H1 (cell line): ENCODE results near the gene ZNF391. TPM values are rescaled to one million over a fixed set of nuclear protein-coding genes. Genes with fewer than 3 reads are reported as not detected.

Experiments
- CTCF ChIA-PET: fragments of 300-600 bp; sonication (Branson Sonifier 250); formaldehyde crosslinking; loops from one replicate; lab custom pipeline; 2021; ENCODE audit not compliant: partially characterized antibody; lab: Charles Lee
- POLR2A ChIA-PET: fragments of 300-600 bp; sonication (Branson Sonifier 250); formaldehyde crosslinking; loops from one replicate; lab custom pipeline; 2021; ENCODE audit warnings: inconsistent platforms; ENCODE audit not compliant: partially characterized antibody; lab: Charles Lee
- DNase-seq, 2 experiments: peaks; one replicate each; pipeline versions ENCODE4 v3.0.0 to v3.0.0-alpha.2; 2010 to 2022; ENCODE audit warnings: low spot score in 2 of 2, low read depth in 1 of 2, mixed read lengths in 1 of 2
- FAIRE-seq: peaks from 2 replicates; lab custom pipeline; 2011; peaks lifted over from hg19 to GRCh38; lab: Jason Lieb, UNC
- H2AFZ ChIP-seq: 2 replicates; pipeline ENCODE4 v1.8.1; 2012; ENCODE audit warnings: low read length, inconsistent platforms
- H2AK5ac ChIP-seq: 2 replicates; pipeline ENCODE4 v1.6.1; 2013; ENCODE audit warnings: low read depth, low read length
- H2BK120ac ChIP-seq: replicated peaks from 2 replicates; pipeline ENCODE3; 2013; ENCODE audit warnings: low read depth, low read length, inconsistent platforms
- H2BK12ac ChIP-seq: 2 replicates; pipeline ENCODE4 v1.6.1; 2013; ENCODE audit warnings: low read depth, low read length
- H2BK15ac ChIP-seq: 2 replicates; pipeline ENCODE4 v1.6.1; 2013; ENCODE audit warnings: low read length
- H2BK20ac ChIP-seq: 2 replicates; pipeline ENCODE4 v1.6.1; 2013; ENCODE audit warnings: low read length
- H2BK5ac ChIP-seq: 2 replicates; pipeline ENCODE4 v1.6.1; 2013; ENCODE audit warnings: low read depth, low read length
- H3K14ac ChIP-seq: 2 replicates; pipeline ENCODE4 v1.6.1; 2013; ENCODE audit warnings: inconsistent platforms; ENCODE audit not compliant: insufficient read length
- H3K18ac ChIP-seq: 2 replicates; pipeline ENCODE4 v1.6.1; 2013; ENCODE audit warnings: low read length; ENCODE audit errors: extremely low read depth
- H3K23ac ChIP-seq: 2 replicates; pipeline ENCODE4 v1.6.1; 2013; ENCODE audit warnings: inconsistent platforms; ENCODE audit not compliant: insufficient read length
- H3K23me2 ChIP-seq: 2 replicates; pipeline ENCODE4 v1.6.1; 2013; ENCODE audit warnings: low read depth, low read length
- H3K27ac ChIP-seq: 2 replicates; pipeline ENCODE4 v1.6.1; 2011; ENCODE audit warnings: low read depth, low read length, inconsistent platforms
- H3K27me3 ChIP-seq, 4 experiments: replicated peaks in 1 of 4; 1 replicate in 1 of 4; 2 replicates in 3 of 4; pipeline versions ENCODE4 v1.6.1 to v1.8.1; 2011 to 2013; ENCODE audit warnings: low read length in 3 of 4, mild to moderate bottlenecking in 3 of 4, inconsistent platforms in 2 of 4, mixed read lengths in 2 of 4, moderate library complexity in 1 of 4; ENCODE audit not compliant: control insufficient read depth in 3 of 4, insufficient read depth in 3 of 4; ENCODE audit errors: extremely low read depth in 1 of 4
- H3K36me3 ChIP-seq, 4 experiments: 2 replicates each; pipeline versions ENCODE4 v1.6.1 to v1.8.1; 2011 to 2013; ENCODE audit warnings: mild to moderate bottlenecking in 4 of 4, low read length in 3 of 4, moderate library complexity in 2 of 4, control low read depth in 1 of 4, inconsistent platforms in 1 of 4; ENCODE audit not compliant: insufficient read depth in 4 of 4, control insufficient read depth in 2 of 4
- H3K4ac ChIP-seq: replicated peaks from 2 replicates; pipeline ENCODE3; 2013; ENCODE audit warnings: low read length, low read depth, mixed read lengths, inconsistent platforms; ENCODE audit not compliant: insufficient read length
- H3K4me1 ChIP-seq, 4 experiments: replicated peaks in 1 of 4; 1 replicate in 1 of 4; 2 replicates in 3 of 4; pipeline versions ENCODE4 v1.6.1 to v1.8.1; 2011 to 2013; ENCODE audit warnings: low read length in 3 of 4, inconsistent platforms in 2 of 4, mixed read lengths in 1 of 4; ENCODE audit not compliant: insufficient read depth in 4 of 4, control insufficient read depth in 3 of 4
- H3K4me2 ChIP-seq, 2 experiments: 2 replicates each; pipeline versions ENCODE4 v1.6.1 to v1.8.1; 2011 to 2013; ENCODE audit warnings: low read depth in 2 of 2, low read length in 2 of 2, control low read depth in 1 of 2, inconsistent platforms in 1 of 2, mild to moderate bottlenecking in 1 of 2; ENCODE audit not compliant: insufficient read depth in 1 of 2
- H3K4me3 ChIP-seq, 4 experiments: fragments of 200-600, 300-600 bp in 1 of 4; sonication (generic), shearing (Covaris generic), sonication (Bioruptor Twin) in 1 of 4; 2 replicates each; pipeline versions ENCODE4 v1.5.1 to v1.8.1; 2011 to 2016; ENCODE audit warnings: low read length in 4 of 4, low read depth in 3 of 4, control low read depth in 2 of 4, inconsistent platforms in 2 of 4, mild to moderate bottlenecking in 2 of 4, mixed read lengths in 1 of 4, moderate library complexity in 1 of 4; ENCODE audit not compliant: insufficient read depth in 2 of 4; ENCODE audit errors: extremely low read depth in 1 of 4
- H3K56ac ChIP-seq: replicated peaks from 2 replicates; pipeline ENCODE3; 2013; ENCODE audit warnings: low read depth, mild to moderate bottlenecking, mixed read lengths, low read length, inconsistent platforms; ENCODE audit not compliant: insufficient read length
- H3K79me1 ChIP-seq: 2 replicates; pipeline ENCODE4 v1.6.1; 2013; ENCODE audit warnings: low read depth, low read length, control low read depth
- H3K79me2 ChIP-seq, 2 experiments: 2 replicates each; pipeline versions ENCODE4 v1.6.1 to v1.8.1; 2012 to 2013; ENCODE audit warnings: low read length in 2 of 2, mild to moderate bottlenecking in 2 of 2, inconsistent platforms in 1 of 2; ENCODE audit not compliant: insufficient read depth in 2 of 2, control insufficient read depth in 1 of 2
- H3K9ac ChIP-seq, 4 experiments: replicated peaks in 1 of 4; 1 replicate in 1 of 4; 2 replicates in 3 of 4; pipeline versions ENCODE4 v1.6.1 to v1.8.1; 2011 to 2013; ENCODE audit warnings: low read depth in 3 of 4, low read length in 3 of 4, control low read depth in 2 of 4, mild to moderate bottlenecking in 2 of 4, moderate library complexity in 2 of 4, inconsistent platforms in 1 of 4; ENCODE audit errors: extremely low read depth in 1 of 4
- H3K9me3 ChIP-seq, 2 experiments: 2 replicates each; pipeline versions ENCODE4 v1.6.1 to v1.8.1; 2012 to 2013; ENCODE audit warnings: mild to moderate bottlenecking in 2 of 2, moderate library complexity in 2 of 2, control low read depth in 1 of 2, inconsistent platforms in 1 of 2, low read depth in 1 of 2, low read length in 1 of 2, mixed read lengths in 1 of 2; ENCODE audit not compliant: insufficient read depth in 2 of 2
- H4K20me1 ChIP-seq, 2 experiments: replicated peaks in 1 of 2; 2 replicates each; pipeline versions ENCODE3 to v1.8.1; 2011 to 2013; ENCODE audit warnings: inconsistent platforms in 2 of 2, low read length in 2 of 2, mild to moderate bottlenecking in 1 of 2; ENCODE audit not compliant: insufficient read depth in 2 of 2, control insufficient read depth in 1 of 2
- H4K5ac ChIP-seq: 2 replicates; pipeline ENCODE4 v1.6.1; 2013; ENCODE audit warnings: low read length, low read depth, mixed read lengths, inconsistent platforms; ENCODE audit not compliant: insufficient read length
- H4K8ac ChIP-seq: 2 replicates; pipeline ENCODE4 v1.8.0; 2013; ENCODE audit warnings: mild to moderate bottlenecking, moderate library complexity, low read length, inconsistent platforms; ENCODE audit not compliant: insufficient read depth; ENCODE audit errors: extremely low read depth
- H4K91ac ChIP-seq: replicated peaks from 2 replicates; pipeline ENCODE3; 2013; ENCODE audit warnings: low read length, mixed read lengths, inconsistent platforms; ENCODE audit not compliant: insufficient read length
- CHD2 ChIP-seq: IDR thresholded peaks from 2 replicates; pipeline ENCODE4 v1.6.1; 2012; ENCODE audit warnings: low read length, improper control_type of control experiment
- FOSL1 ChIP-seq: IDR thresholded peaks from 2 replicates; pipeline ENCODE4 v1.6.1; 2011; ENCODE audit warnings: mild to moderate bottlenecking, low read depth, low read length, moderate library complexity; ENCODE audit not compliant: insufficient read depth
- MAFK ChIP-seq: IDR thresholded peaks from 2 replicates; pipeline ENCODE4 v1.6.1; 2012; ENCODE audit warnings: low read depth, mild to moderate bottlenecking, improper control_type of control experiment, low read length
- SIX5 ChIP-seq: IDR thresholded peaks from 2 replicates; pipeline ENCODE4 v1.6.1; 2011; ENCODE audit warnings: mild to moderate bottlenecking, low read depth, low read length
- YY1 ChIP-seq: IDR thresholded peaks from 2 replicates; pipeline ENCODE4 v1.6.1; 2011; ENCODE audit warnings: low read depth, mild to moderate bottlenecking, low read length
- ZNF274 ChIP-seq: IDR thresholded peaks from 2 replicates; pipeline ENCODE4 v1.7.0; 2012; ENCODE audit warnings: low read length, borderline replicate concordance; ENCODE audit errors: extremely low read depth
- WGBS, 2 experiments: shearing (Covaris generic) in 1 of 2; methylation state at CpG; one replicate each; pipeline versions ENCODE4 v1.1.6 to v1.1.7; 2013 to 2015; ENCODE audit warnings: low lambda C conversion rate in 2 of 2, mixed read lengths in 2 of 2, inconsistent platforms in 1 of 2, low coverage in 1 of 2, missing lambda C conversion rate in 1 of 2; ENCODE audit not compliant: insufficient replicate concordance in 2 of 2, insufficient coverage in 1 of 2, insufficient read length in 1 of 2; ENCODE audit errors: extremely low coverage in 1 of 2, missing lambda C conversion rate in 1 of 2; 5-methylcytosine and 5-hydroxymethylcytosine counted together
- polyA plus RNA-seq, 7 experiments: library from polyadenylated mRNA; depleted of rRNA in 3 of 7; stranded (reverse) in 5 of 7; unstranded in 2 of 7; fragments of >200 nt in 5 of 7; fragments of 200-250 nt in 2 of 7; gene quantifications; 1 replicate in 5 of 7; 2 replicates in 1 of 7; 4 replicates in 1 of 7; pipeline versions ENCODE4 v1.2.1 to v1.2.3, GENCODE V29; 2011 to 2013; ENCODE audit warnings: missing spikeins in 2 of 7, mixed read lengths in 2 of 7
- total RNA-seq: library from RNA; stranded (reverse); fragmentation: NEBNext Ultra II Directional; extraction: Animal tissue kit (Norgen Biotek cat#: 25700); gene quantifications from 2 replicates; pipeline ENCODE4 v1.2.1, GENCODE V29; 2021

Gene ZNF391
- total and polyA plus RNA-seq, 2 of the 8 experiments (the other 6 are each of a cell fraction or from before 2014, with no cell fraction given) = 4.8 to 13.0 TPM

DNA sequence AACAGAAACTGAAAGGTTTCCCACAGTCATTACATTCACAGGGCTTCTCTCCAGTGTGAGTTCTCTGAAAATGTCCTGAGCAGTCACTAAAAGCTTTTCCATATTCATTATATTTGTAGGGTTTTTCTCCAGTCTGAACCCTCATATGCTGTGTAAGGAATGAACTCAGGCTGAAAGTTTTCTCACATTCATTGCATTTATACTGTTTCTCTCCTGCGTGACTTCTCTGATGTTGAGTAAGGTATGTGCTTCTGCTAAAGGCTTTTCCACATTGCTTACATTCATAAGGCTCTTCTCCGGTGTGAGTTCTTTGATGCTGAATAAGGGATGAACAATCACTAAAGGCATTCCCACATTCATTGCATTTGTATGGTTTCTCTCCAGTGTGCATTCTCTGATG, 29.8 kb upstream of the ZNF391 start:
- H2BK120ac ChIP-seq = no peak overlapping the region
- no peaks in the 10 kb centered on the region for H4K20me1 ChIP-seq
- H3K36me3 ChIP-seq = peaks cover 0 to 28% (median 10%) of the 10 kb centered on the region in 4 experiments; a peak in 5 of 8 replicates
- H3K14ac ChIP-seq = no peak overlapping the region
- H2BK20ac ChIP-seq = no peak overlapping the region
- H3K56ac ChIP-seq = no peak overlapping the region
- no peak overlapping the region for H2BK12ac ChIP-seq
- WGBS, 2 experiments = 83% methylated on average over 2 of the region's 2 CpGs; no CpG with 5 or more reads in 1 of the 2 experiments
- peaks cover 34 to 38% of the 10 kb centered on the region in 2 experiments for H3K9me3 ChIP-seq
- no peaks in the 10 kb centered on the region for H3K27me3 ChIP-seq
- H3K4me1 ChIP-seq = no peaks in the 10 kb centered on the region
- H3K18ac ChIP-seq = no peak overlapping the region
- H3K23ac ChIP-seq = no peak overlapping the region
- no peaks in the 10 kb centered on the region for H3K23me2 ChIP-seq
- H2AK5ac ChIP-seq = no peak overlapping the region
- no peak overlapping the region for H3K4ac ChIP-seq
- FAIRE-seq (no peak), DNase-seq (no peak)
- POLR2A ChIA-PET = no interaction called here
- H2BK5ac ChIP-seq = no peak overlapping the region
- H3K79me1 ChIP-seq = no peaks in the 10 kb centered on the region
- H3K4me2 ChIP-seq = no peak overlapping the region
- no peak overlapping the region for H3K4me3 ChIP-seq
- CTCF ChIA-PET = no interaction called here
- H4K8ac ChIP-seq = no peak overlapping the region
- no peaks in the 10 kb centered on the region for H3K79me2 ChIP-seq
- no peak overlapping the region for H4K91ac ChIP-seq
- no peak overlapping the region for H3K9ac ChIP-seq
- H4K5ac ChIP-seq = no peak overlapping the region
- no peak overlapping the region for H2BK15ac ChIP-seq
- peak; percentile 88 for TF ChIP-seq ZNF274
- no peak for TF ChIP-seq FOSL1
- no peak for TF ChIP-seq SIX5
- TF ChIP-seq YY1 = no peak
- TF ChIP-seq MAFK = no peak
- TF ChIP-seq CHD2 = no peak
- H3K27ac ChIP-seq = no peak overlapping the region
- no peak overlapping the region for H2AFZ ChIP-seq
